H9 (cell line): ENCODE data around the gene P2RX6. TPM values are rescaled to one million over a fixed set of nuclear protein-coding genes. Genes with fewer than 3 reads are reported as not detected.

Experiments used
- DNase-seq: peaks from one replicate; pipeline ENCODE4 v3.0.0-alpha.2; 2017
- H2AFZ ChIP-seq: one replicate; pipeline ENCODE4 v1.6.1; 2013; ENCODE audit warnings: mild to moderate bottlenecking, low read length, control low read depth, moderate library complexity
- H2AK5ac ChIP-seq: 2 replicates; pipeline ENCODE4 v1.6.1; 2013; ENCODE audit warnings: low read length, control low read depth, mixed read lengths; ENCODE audit not compliant: insufficient read length
- H2BK120ac ChIP-seq: one replicate; pipeline ENCODE4 v1.6.1; 2013; ENCODE audit warnings: low read depth, mild to moderate bottlenecking, low read length, control low read depth, inconsistent platforms; ENCODE audit not compliant: poor library complexity, severe bottlenecking
- H2BK12ac ChIP-seq: 2 replicates; pipeline ENCODE4 v1.6.1; 2013; ENCODE audit warnings: low read length, control low read depth, mixed read lengths, low read depth; ENCODE audit not compliant: insufficient read length
- H2BK15ac ChIP-seq: 2 replicates; pipeline ENCODE4 v1.6.1; 2013; ENCODE audit warnings: low read depth, low read length, control low read depth
- H2BK20ac ChIP-seq: one replicate; pipeline ENCODE4 v1.6.1; 2013; ENCODE audit warnings: low read depth, mild to moderate bottlenecking, low read length, control low read depth, inconsistent platforms; ENCODE audit not compliant: poor library complexity, severe bottlenecking
- H2BK5ac ChIP-seq: 2 replicates; pipeline ENCODE4 v1.6.1; 2013; ENCODE audit warnings: low read length, control low read depth, mixed read lengths; ENCODE audit not compliant: insufficient read length
- H3K14ac ChIP-seq: 2 replicates; pipeline ENCODE4 v1.6.1; 2013; ENCODE audit warnings: low read length, control low read depth; ENCODE audit not compliant: insufficient read depth
- H3K18ac ChIP-seq: 2 replicates; pipeline ENCODE4 v1.6.1; 2013; ENCODE audit warnings: low read depth, mild to moderate bottlenecking, mixed read lengths, low read length, control low read depth; ENCODE audit not compliant: insufficient read length
- H3K23ac ChIP-seq: 2 replicates; pipeline ENCODE4 v1.6.1; 2013; ENCODE audit warnings: low read length, control low read depth, mixed read lengths, low read depth; ENCODE audit not compliant: insufficient read length
- H3K23me2 ChIP-seq: 2 replicates; pipeline ENCODE4 v1.6.1; 2013; ENCODE audit warnings: low read depth, mild to moderate bottlenecking, mixed read lengths, low read length, control low read depth; ENCODE audit not compliant: insufficient read length, poor library complexity, severe bottlenecking
- H3K27ac ChIP-seq: 2 replicates; pipeline ENCODE4 v1.5.1; 2013; ENCODE audit warnings: low read length, control low read depth, mixed read lengths, low read depth; ENCODE audit not compliant: insufficient read length
- H3K27me3 ChIP-seq: 2 replicates; pipeline ENCODE4 v1.6.1; 2013; ENCODE audit warnings: low read length, control low read depth, inconsistent platforms; ENCODE audit not compliant: insufficient read depth
- H3K4ac ChIP-seq: 2 replicates; pipeline ENCODE4 v1.6.1; 2013; ENCODE audit warnings: low read depth, mild to moderate bottlenecking, control low read depth, inconsistent platforms, low read length, moderate library complexity
- H3K4me1 ChIP-seq: 2 replicates; pipeline ENCODE4 v1.6.1; 2013; ENCODE audit warnings: low read length, control low read depth, inconsistent platforms; ENCODE audit not compliant: insufficient read depth
- H3K4me2 ChIP-seq: 2 replicates; pipeline ENCODE4 v1.6.1; 2013; ENCODE audit warnings: low read length, control low read depth, mixed read lengths; ENCODE audit not compliant: insufficient read length, insufficient read depth
- H3K56ac ChIP-seq: 2 replicates; pipeline ENCODE4 v1.6.1; 2013; ENCODE audit warnings: low read depth, mild to moderate bottlenecking, mixed read lengths, low read length, control low read depth; ENCODE audit not compliant: insufficient read length
- H3K79me1 ChIP-seq: 2 replicates; pipeline ENCODE4 v1.6.1; 2013; ENCODE audit warnings: low read depth, mild to moderate bottlenecking, moderate library complexity, low read length, control low read depth, inconsistent platforms; ENCODE audit not compliant: insufficient read depth, poor library complexity, severe bottlenecking
- H3K79me2 ChIP-seq: 2 replicates; pipeline ENCODE4 v1.6.1; 2013; ENCODE audit warnings: low read length, control low read depth, inconsistent platforms; ENCODE audit not compliant: insufficient read depth
- H3K9ac ChIP-seq: 2 replicates; pipeline ENCODE4 v1.6.1; 2013; ENCODE audit warnings: low read length, control low read depth, mixed read lengths; ENCODE audit not compliant: insufficient read length; ENCODE audit errors: extremely low read depth
- H3K9me3 ChIP-seq: one replicate; pipeline ENCODE4 v1.6.1; 2013; ENCODE audit warnings: low read depth, low read length, inconsistent platforms; ENCODE audit not compliant: control insufficient read depth
- H3T11ph ChIP-seq: one replicate; pipeline ENCODE4 v1.6.1; 2013; ENCODE audit warnings: mild to moderate bottlenecking, low read length, control low read depth, inconsistent platforms
- H4K20me1 ChIP-seq: one replicate; pipeline ENCODE4 v1.6.1; 2013; ENCODE audit not compliant: control insufficient read depth, insufficient read length, insufficient read depth
- H4K5ac ChIP-seq: 2 replicates; pipeline ENCODE4 v1.6.1; 2013; ENCODE audit warnings: low read depth, mild to moderate bottlenecking, mixed read lengths, low read length, control low read depth; ENCODE audit not compliant: insufficient read length
- H4K8ac ChIP-seq: replicated peaks from 2 replicates; pipeline ENCODE4 v1.6.1; 2013; ENCODE audit warnings: low read length, control low read depth, mixed read lengths, low read depth; ENCODE audit not compliant: insufficient read length
- H4K91ac ChIP-seq: 2 replicates; pipeline ENCODE4 v1.6.1; 2013; ENCODE audit warnings: low read depth, mild to moderate bottlenecking, moderate library complexity, mixed read lengths, low read length, control low read depth; ENCODE audit not compliant: insufficient read length
- H3K27ac Mint-ChIP-seq, 3 experiments: 2 replicates in 2 of 3; 3 replicates in 1 of 3; pipeline ENCODE4 v1.8.0; 2020 to 2021; ENCODE audit warnings: mixed read lengths in 3 of 3, mild to moderate bottlenecking in 1 of 3, moderate library complexity in 1 of 3
- H3K27me3 Mint-ChIP-seq: 2 replicates; pipeline ENCODE4 v1.8.0; 2021; ENCODE audit warnings: low read depth, mild to moderate bottlenecking, moderate library complexity, mixed read lengths
- H3K36me3 Mint-ChIP-seq, 3 experiments: 2 replicates in 2 of 3; 3 replicates in 1 of 3; pipeline ENCODE4 v1.8.0; 2020 to 2021; ENCODE audit warnings: low read depth in 3 of 3, mixed read lengths in 3 of 3; ENCODE audit not compliant: insufficient read depth in 1 of 3
- H3K4me1 Mint-ChIP-seq, 2 experiments: 2 replicates each; pipeline ENCODE4 v1.8.0; 2020; ENCODE audit warnings: mixed read lengths in 2 of 2
- H3K4me3 Mint-ChIP-seq, 2 experiments: 2 replicates in 1 of 2; 3 replicates in 1 of 2; pipeline ENCODE4 v1.8.0; 2020 to 2021; ENCODE audit warnings: mild to moderate bottlenecking in 2 of 2, mixed read lengths in 2 of 2, moderate library complexity in 1 of 2
- H3K9me3 Mint-ChIP-seq, 2 experiments: 2 replicates in 1 of 2; 3 replicates in 1 of 2; pipeline ENCODE4 v1.8.0; 2020; ENCODE audit warnings: mild to moderate bottlenecking in 2 of 2, mixed read lengths in 2 of 2, moderate library complexity in 1 of 2
- WGBS: extraction: QIAGEN DNeasy Blood & Tissue Kit; methylation state at CpG from one replicate; pipeline ENCODE4 v1.1.7; 2013; ENCODE audit warnings: missing lambda C conversion rate, low lambda C conversion rate, mixed read lengths; ENCODE audit not compliant: insufficient read length; ENCODE audit errors: extremely low coverage; 5-methylcytosine and 5-hydroxymethylcytosine counted together
- total RNA-seq: library from RNA; stranded (reverse); gene quantifications from 2 replicates; pipeline ENCODE4 v1.2.1, GENCODE V29; 2021
- TF ChIP-seq, protein P1 (sequence below): fragments of 200-600 bp; sonication (generic); conservative IDR thresholded peaks from 3 replicates; pipeline ENCODE4 v1.8.0; 2021; ENCODE audit warnings: antibody characterized with exemption, mild to moderate bottlenecking

The P2RX6 gene
- total RNA-seq, 1 experiment from 2014 or later, result not detected

DNA sequence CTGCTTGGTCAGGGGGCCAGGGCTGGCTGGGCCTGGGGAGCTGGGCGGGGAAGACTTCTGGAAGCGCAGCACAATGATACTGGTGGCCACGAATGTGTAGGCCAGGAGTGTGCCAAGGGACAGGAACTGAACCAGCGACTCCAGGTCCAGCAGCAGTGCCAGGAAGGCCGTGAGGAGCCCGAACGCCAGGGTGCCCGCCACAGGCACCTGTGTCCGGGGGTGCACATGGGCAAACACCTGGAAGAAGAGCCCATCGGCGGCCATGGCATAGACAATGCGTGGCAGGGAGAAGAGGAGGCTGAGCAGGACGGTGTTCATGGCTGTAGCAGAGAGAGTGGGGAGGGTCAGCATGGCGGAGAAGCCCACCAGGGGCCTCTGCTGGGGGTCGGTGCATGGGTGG lies 15.1 kb downstream of the P2RX6 start:
- H4K5ac ChIP-seq, result no peak overlapping the region
- no peak overlapping the region for H3K4me2 ChIP-seq
- H3K23me2 ChIP-seq, result no peaks in the 10 kb centered on the region
- H4K91ac ChIP-seq, result no peak overlapping the region
- no peaks in the 10 kb centered on the region; the same call in 1 of the 2 replicates for H3K4me1 ChIP-seq
- H3K9ac ChIP-seq, result no peak overlapping the region
- H3K36me3 Mint-ChIP-seq, result no peaks in the 10 kb centered on the region
- H3K9me3 Mint-ChIP-seq, result no peaks in the 10 kb centered on the region
- H2BK12ac ChIP-seq, result no peak overlapping the region
- H2BK15ac ChIP-seq, result no peak overlapping the region
- peaks cover 3% of the 10 kb centered on the region; the same call in 1 of the 2 replicates for H3K27me3 ChIP-seq
- H2AK5ac ChIP-seq, result no peak overlapping the region
- no peaks in the 10 kb centered on the region for H3K79me1 ChIP-seq
- no peak overlapping the region for H2BK20ac ChIP-seq
- no peaks in the 10 kb centered on the region for H3K79me2 ChIP-seq
- no peak overlapping the region for H3K27ac Mint-ChIP-seq
- H2BK120ac ChIP-seq, result no peak overlapping the region
- no peak overlapping the region for H3K14ac ChIP-seq
- no peak overlapping the region for H3K27ac ChIP-seq
- H3K9me3 ChIP-seq, result no peaks in the 10 kb centered on the region
- H4K8ac ChIP-seq, result no peak overlapping the region
- no peak overlapping the region for H2BK5ac ChIP-seq
- no peak overlapping the region for H3K56ac ChIP-seq
- no peak overlapping the region for H3K18ac ChIP-seq
- peaks cover 45% of the 10 kb centered on the region for H3K27me3 Mint-ChIP-seq
- TF ChIP-seq, protein P1, sequence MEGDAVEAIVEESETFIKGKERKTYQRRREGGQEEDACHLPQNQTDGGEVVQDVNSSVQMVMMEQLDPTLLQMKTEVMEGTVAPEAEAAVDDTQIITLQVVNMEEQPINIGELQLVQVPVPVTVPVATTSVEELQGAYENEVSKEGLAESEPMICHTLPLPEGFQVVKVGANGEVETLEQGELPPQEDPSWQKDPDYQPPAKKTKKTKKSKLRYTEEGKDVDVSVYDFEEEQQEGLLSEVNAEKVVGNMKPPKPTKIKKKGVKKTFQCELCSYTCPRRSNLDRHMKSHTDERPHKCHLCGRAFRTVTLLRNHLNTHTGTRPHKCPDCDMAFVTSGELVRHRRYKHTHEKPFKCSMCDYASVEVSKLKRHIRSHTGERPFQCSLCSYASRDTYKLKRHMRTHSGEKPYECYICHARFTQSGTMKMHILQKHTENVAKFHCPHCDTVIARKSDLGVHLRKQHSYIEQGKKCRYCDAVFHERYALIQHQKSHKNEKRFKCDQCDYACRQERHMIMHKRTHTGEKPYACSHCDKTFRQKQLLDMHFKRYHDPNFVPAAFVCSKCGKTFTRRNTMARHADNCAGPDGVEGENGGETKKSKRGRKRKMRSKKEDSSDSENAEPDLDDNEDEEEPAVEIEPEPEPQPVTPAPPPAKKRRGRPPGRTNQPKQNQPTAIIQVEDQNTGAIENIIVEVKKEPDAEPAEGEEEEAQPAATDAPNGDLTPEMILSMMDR, result no peak
- H3K4ac ChIP-seq, result no peak overlapping the region
- no peak overlapping the region for H3T11ph ChIP-seq
- H3K23ac ChIP-seq, result no peak overlapping the region
- no peak for DNase-seq
- no CpG with 5 or more reads among the region's 15 CpGs for WGBS
- no peaks in the 10 kb centered on the region for H4K20me1 ChIP-seq
- H3K4me1 Mint-ChIP-seq, result peaks cover 10 to 24% of the 10 kb centered on the region in 2 experiments
- no peak overlapping the region for H3K4me3 Mint-ChIP-seq
- no peak overlapping the region for H2AFZ ChIP-seq
